Psoas muscle (tissue), 8 donors: ENCODE data around the gene FAM163B. TPM values are rescaled to one million over a fixed set of nuclear protein-coding genes. Genes with fewer than 3 reads are reported as not detected.

Experiments used
- ATAC-seq, 4 donors: fragments of 200-7000 bp; cut with Tn5 transposase; one replicate each; pipeline ENCODE4 v1.9.1; 2020; ENCODE audit warnings: moderate library complexity in 3 of 4, mild to moderate bottlenecking in 2 of 4
- DNase-seq, 2 donors: peaks; one replicate each; pipeline ENCODE4 v3.0.0-alpha.2; 2020
- H3K27ac ChIP-seq: fragments of 200-600 bp; one replicate; pipeline ENCODE4 v1.8.0; 2022
- H3K27me3 ChIP-seq, 3 donors: fragments of 200-600 bp in 1 of 3; one replicate each; pipeline versions ENCODE4 v1.6.1 to v1.8.0; 2013 to 2022; ENCODE audit warnings: low read length in 2 of 3, mild to moderate bottlenecking in 2 of 3, moderate library complexity in 1 of 3; ENCODE audit not compliant: insufficient read depth in 3 of 3
- H3K36me3 ChIP-seq, 2 donors: fragments of 200-600 bp in 1 of 2; one replicate each; pipeline versions ENCODE4 v1.6.1 to v1.8.0; 2013 to 2022; ENCODE audit warnings: low read depth in 1 of 2, mild to moderate bottlenecking in 1 of 2, moderate library complexity in 1 of 2; ENCODE audit not compliant: insufficient read depth in 1 of 2
- H3K4me1 ChIP-seq: fragments of 200-600 bp; one replicate; pipeline ENCODE4 v1.8.0; 2022
- H3K4me3 ChIP-seq: fragments of 200-600 bp; one replicate; pipeline ENCODE4 v1.8.0; 2022; ENCODE audit warnings: mild to moderate bottlenecking
- H3K9me3 ChIP-seq: fragments of 200-600 bp; one replicate; pipeline ENCODE4 v1.8.0; 2022
- WGBS, 3 donors: extraction: QIAGEN DNeasy Blood & Tissue Kit; methylation state at CpG; one replicate each; pipeline versions ENCODE4 v1.1.6 to v1.1.7; 2013; 5-methylcytosine and 5-hydroxymethylcytosine counted together
- intact Hi-C, 2 donors: fragments of 100-400 bp; cut with DNase I; formaldehyde crosslinking; loops; one replicate each; pipeline versions ENCODE4 v1.11.0 to v1.14.2; 2022
- polyA plus RNA-seq, 3 donors: library from polyadenylated mRNA; stranded (reverse); fragments of 200-250 nt; gene quantifications; one replicate each; pipeline ENCODE4 v1.2.3, GENCODE V29; 2013
- total RNA-seq, 4 donors: library from RNA; stranded (reverse); fragmentation: NEBNext Ultra II Directional in 2 of 4; extraction: Animal tissue kit (Norgen Biotek cat#: 25700) in 2 of 4; gene quantifications; one replicate each; pipeline versions ENCODE4 v1.2.1 to v1.2.4, GENCODE V29; 2021 to 2023
- TF ChIP-seq, protein P1 (sequence below): fragments of 200-600 bp; IDR thresholded peaks from one replicate; pipeline ENCODE4 v1.8.0; 2022; ENCODE audit warnings: antibody characterized with exemption
- donor health status: healthy with polysubstance abuse.
- donor health status: DM: no; HTN: no; CAD: no; lungs with moderate emphysema.
- donor health status: Bipolar disorder and iron deficiency.
- donor health status: healthy.
- donor health status: DM: yes; HTN: yes; CAD: no.
- donor health status: DM: no; HTN: no; CAD: no.
- donor health status: DM: no; HTN: no; CAD: no.
- donor health status: DM: yes; HTN: yes; CAD: no.

Gene FAM163B
- total and polyA plus RNA-seq, 7 donors, result not detected

DNA sequence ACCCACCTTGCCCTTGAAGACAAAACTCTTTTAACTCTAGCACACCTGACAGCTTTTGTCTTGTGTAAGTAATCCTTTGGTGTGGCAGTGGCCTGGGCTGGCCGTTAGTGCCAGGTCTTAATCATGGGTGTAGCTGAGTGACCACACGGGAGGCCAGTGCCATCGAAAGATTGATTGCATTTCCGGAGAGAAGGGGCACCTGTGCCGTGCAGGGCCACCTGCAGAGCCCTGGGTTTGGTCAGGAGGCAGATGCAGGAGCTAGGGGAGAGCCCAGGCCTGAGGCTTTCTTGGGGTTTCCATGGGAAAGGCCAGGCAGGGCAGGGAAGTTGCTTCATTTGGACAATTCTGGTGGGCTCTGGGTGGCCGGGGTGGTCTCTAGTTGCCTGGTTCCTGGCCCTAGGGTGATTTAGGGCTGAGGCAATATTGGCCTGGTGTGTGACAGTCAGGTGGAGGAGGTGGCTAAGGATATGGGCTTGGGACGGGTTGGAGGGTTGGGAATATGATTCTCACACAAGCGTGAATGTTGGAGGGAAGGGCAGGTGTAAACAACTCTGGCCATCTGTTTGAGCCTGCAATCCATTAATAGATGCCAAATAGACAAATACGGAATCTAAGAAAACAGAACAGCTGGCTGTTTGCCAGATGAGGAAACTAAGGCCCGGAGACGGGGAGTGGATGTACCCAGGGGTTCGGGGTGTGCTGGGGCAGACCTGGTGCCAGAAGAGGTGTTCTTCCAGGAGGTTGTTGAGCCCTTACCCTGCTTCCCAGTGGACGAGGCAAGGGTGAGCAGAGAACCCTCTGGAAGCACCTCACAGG is 31.6 kb upstream of the FAM163B start:
- intact Hi-C loops, result no loop called here
- ATAC-seq (no peak), DNase-seq (peak in 1 of 2 donors; percentile 16)
- TF ChIP-seq, protein P1, sequence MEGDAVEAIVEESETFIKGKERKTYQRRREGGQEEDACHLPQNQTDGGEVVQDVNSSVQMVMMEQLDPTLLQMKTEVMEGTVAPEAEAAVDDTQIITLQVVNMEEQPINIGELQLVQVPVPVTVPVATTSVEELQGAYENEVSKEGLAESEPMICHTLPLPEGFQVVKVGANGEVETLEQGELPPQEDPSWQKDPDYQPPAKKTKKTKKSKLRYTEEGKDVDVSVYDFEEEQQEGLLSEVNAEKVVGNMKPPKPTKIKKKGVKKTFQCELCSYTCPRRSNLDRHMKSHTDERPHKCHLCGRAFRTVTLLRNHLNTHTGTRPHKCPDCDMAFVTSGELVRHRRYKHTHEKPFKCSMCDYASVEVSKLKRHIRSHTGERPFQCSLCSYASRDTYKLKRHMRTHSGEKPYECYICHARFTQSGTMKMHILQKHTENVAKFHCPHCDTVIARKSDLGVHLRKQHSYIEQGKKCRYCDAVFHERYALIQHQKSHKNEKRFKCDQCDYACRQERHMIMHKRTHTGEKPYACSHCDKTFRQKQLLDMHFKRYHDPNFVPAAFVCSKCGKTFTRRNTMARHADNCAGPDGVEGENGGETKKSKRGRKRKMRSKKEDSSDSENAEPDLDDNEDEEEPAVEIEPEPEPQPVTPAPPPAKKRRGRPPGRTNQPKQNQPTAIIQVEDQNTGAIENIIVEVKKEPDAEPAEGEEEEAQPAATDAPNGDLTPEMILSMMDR, result no peak
- 75 to 81% (median 76%) methylated on average over 13 of the region's 13 CpGs for WGBS, 3 donors
- H3K36me3 ChIP-seq, result no peaks in the 10 kb centered on the region
- H3K27me3 ChIP-seq, result peaks cover 0 to 31% (median 8%) of the 10 kb centered on the region in 3 donors
- no peaks in the 10 kb centered on the region for H3K9me3 ChIP-seq
- no peak overlapping the region for H3K27ac ChIP-seq
- no peak overlapping the region for H3K4me3 ChIP-seq
- H3K4me1 ChIP-seq, result no peaks in the 10 kb centered on the region

DNA sequence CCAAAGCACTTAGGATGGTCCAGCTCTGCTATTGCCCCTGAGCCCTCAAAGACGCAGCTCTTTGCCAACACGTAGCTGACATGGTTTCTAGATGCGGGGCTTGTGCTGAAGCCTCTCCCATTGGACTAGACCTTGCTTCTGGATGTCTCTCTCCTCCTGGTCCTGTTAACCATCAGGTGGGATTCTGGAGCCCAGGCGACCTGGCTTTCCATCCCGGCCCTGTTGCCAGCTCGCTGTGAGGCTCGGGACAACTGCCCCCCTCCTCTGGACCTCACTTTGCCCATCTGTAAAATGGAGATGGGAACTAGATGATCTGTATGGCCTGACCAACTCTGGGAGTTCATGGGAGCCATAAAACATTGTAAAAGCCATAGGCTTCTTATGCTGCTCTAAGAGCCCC is 31.0 kb upstream of the FAM163B start:
- no peak for ATAC-seq
- WGBS, 3 donors, result 87 to 95% (median 89%) methylated on average over 7 of the region's 7 CpGs
- H3K27me3 ChIP-seq, result peaks cover 0 to 33% (median 12%) of the 10 kb centered on the region in 3 donors
- no peak overlapping the region for H3K4me3 ChIP-seq
- DNase-seq, result peak in 1 of 2 donors; percentile 24
- H3K4me1 ChIP-seq, result no peaks in the 10 kb centered on the region
- intact Hi-C loops, result no loop called here
- no peaks in the 10 kb centered on the region for H3K36me3 ChIP-seq
- H3K9me3 ChIP-seq, result no peaks in the 10 kb centered on the region
- H3K27ac ChIP-seq, result no peak overlapping the region
- TF ChIP-seq, protein P1, result no peak

DNA sequence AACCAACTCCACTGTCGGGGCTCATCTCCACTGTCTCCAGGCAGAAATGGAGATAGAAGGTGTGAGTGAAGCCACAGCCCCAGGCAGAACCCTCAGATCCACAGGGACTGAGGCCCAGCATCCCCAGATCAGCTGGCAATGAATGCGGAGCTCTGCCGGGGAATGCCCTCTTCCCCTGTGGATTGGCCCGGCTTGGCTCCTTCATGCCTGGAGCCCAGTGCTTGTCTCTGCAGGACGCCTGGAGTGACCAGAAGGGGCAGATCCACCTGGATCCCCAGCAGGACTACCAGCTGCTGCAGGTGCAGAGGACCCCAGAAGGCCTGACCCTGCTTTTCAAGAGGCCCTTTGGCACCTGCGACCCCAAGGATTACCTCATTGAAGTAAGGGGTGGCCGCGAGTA is 30.4 kb upstream of the FAM163B start:
- Histone ChIP-seq H3K9me3 (no peaks in the 10 kb centered on the region), H3K27ac (no peak overlapping the region), H3K36me3 (no peaks in the 10 kb centered on the region), H3K4me3 (no peak overlapping the region), H3K27me3 (peaks cover 0 to 36% (median 13%) of the 10 kb centered on the region in 3 donors), H3K4me1 (no peaks in the 10 kb centered on the region)
- TF ChIP-seq, protein P1, result no peak
- intact Hi-C loops, result no loop called here
- 80 to 88% (median 87%) methylated on average over 7 to 8 of the region's 8 CpGs for WGBS, 3 donors
- ATAC-seq, result no peak
- peak; percentile 2 to 5 for DNase-seq

DNA sequence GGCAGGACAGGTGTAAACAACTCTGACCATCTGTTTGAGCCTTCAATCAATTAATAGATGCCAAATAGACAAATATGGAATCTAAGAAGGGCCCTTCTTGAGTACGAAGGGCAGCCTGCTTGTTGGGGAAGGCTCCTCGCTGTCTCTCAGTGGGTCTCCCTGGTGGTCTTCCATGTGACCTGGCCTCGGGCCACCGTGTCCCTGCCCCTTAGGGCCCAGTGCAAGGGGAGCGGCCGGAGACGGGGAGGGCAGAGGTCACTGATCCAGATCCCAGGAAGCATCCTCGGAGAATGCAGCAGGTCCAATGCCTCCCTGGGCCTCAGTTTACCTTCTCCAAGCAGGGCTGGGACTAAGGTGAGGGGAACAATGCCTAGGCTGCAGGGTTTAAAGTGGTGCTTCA is 29.5 kb upstream of the FAM163B start:
- Histone ChIP-seq H3K9me3 (no peaks in the 10 kb centered on the region), H3K4me3 (no peak overlapping the region), H3K4me1 (no peaks in the 10 kb centered on the region), H3K36me3 (no peaks in the 10 kb centered on the region), H3K27ac (no peak overlapping the region), H3K27me3 (peaks cover 0 to 45% (median 13%) of the 10 kb centered on the region in 3 donors)
- TF ChIP-seq, protein P1, result no peak
- intact Hi-C loops, result no loop called here
- ATAC-seq (no peak), DNase-seq (peak; percentile 0 to 30)
- WGBS, 3 donors, result 62 to 69% (median 69%) methylated on average over 8 of the region's 8 CpGs
